Astrocyte (in vitro differentiated cells and primary cell): Measurements from ENCODE around the gene POU4F1. TPM values are rescaled to one million over a fixed set of nuclear protein-coding genes. Genes with fewer than 3 reads are reported as not detected.
"Not testable (repeated sequence)": the region's sequence is repeated elsewhere in the genome, so short reads cannot be mapped to it uniquely, and the experiment has no call there.

Experiments used
- DNase-seq: peaks from one replicate; pipeline ENCODE4 v3.0.0-alpha.2; 2010; ENCODE audit warnings: low read depth
- FAIRE-seq: peaks from 2 replicates; lab custom pipeline; 2011; peaks lifted over from hg19 to GRCh38; lab: Jason Lieb, UNC
- H2AFZ ChIP-seq: 2 replicates; pipeline ENCODE4 v1.6.0; 2012; ENCODE audit warnings: low read depth, low read length, inconsistent platforms
- H3K27ac ChIP-seq: 2 replicates; pipeline ENCODE4 v1.5.1; 2011; ENCODE audit warnings: low read depth, low read length, inconsistent platforms
- H3K27me3 ChIP-seq: 2 replicates; pipeline ENCODE4 v1.6.0; 2011; ENCODE audit warnings: low read length, inconsistent platforms; ENCODE audit not compliant: insufficient read depth
- H3K36me3 ChIP-seq: 2 replicates; pipeline ENCODE4 v1.5.1; 2011; ENCODE audit warnings: low read length, inconsistent platforms; ENCODE audit not compliant: insufficient read depth
- H3K4me1 ChIP-seq: 2 replicates; pipeline ENCODE4 v1.5.1; 2011; ENCODE audit warnings: low read length, inconsistent platforms; ENCODE audit not compliant: insufficient read depth
- H3K4me2 ChIP-seq: 2 replicates; pipeline ENCODE4 v1.6.0; 2012; ENCODE audit warnings: low read length, inconsistent platforms
- H3K4me3 ChIP-seq: 2 replicates; pipeline ENCODE4 v1.5.1; 2011; ENCODE audit warnings: low read depth, mild to moderate bottlenecking, low read length, inconsistent platforms; ENCODE audit not compliant: insufficient read depth
- H3K79me2 ChIP-seq: 2 replicates; pipeline ENCODE4 v1.6.0; 2012; ENCODE audit warnings: mild to moderate bottlenecking, low read length, inconsistent platforms; ENCODE audit not compliant: insufficient read depth
- H3K9ac ChIP-seq: 2 replicates; pipeline ENCODE4 v1.6.0; 2012; ENCODE audit warnings: mild to moderate bottlenecking, low read length, inconsistent platforms
- H3K9me3 ChIP-seq: 2 replicates; pipeline ENCODE4 v1.5.1; 2012; ENCODE audit warnings: low read depth, mild to moderate bottlenecking, low read length, inconsistent platforms; ENCODE audit not compliant: insufficient read depth
- H4K20me1 ChIP-seq: 2 replicates; pipeline ENCODE4 v1.6.0; 2012; ENCODE audit warnings: low read length, inconsistent platforms; ENCODE audit not compliant: insufficient read depth
- H3K27ac Mint-ChIP-seq: one replicate; pipeline ENCODE4 v1.8.0; 2021; ENCODE audit warnings: mild to moderate bottlenecking, mixed read lengths; ENCODE audit not compliant: unreplicated experiment
- H3K27me3 Mint-ChIP-seq: one replicate; pipeline ENCODE4 v1.8.0; 2021; ENCODE audit warnings: low read depth, mixed read lengths; ENCODE audit not compliant: unreplicated experiment
- H3K36me3 Mint-ChIP-seq: one replicate; pipeline ENCODE4 v1.8.0; 2021; ENCODE audit warnings: low read depth, mixed read lengths; ENCODE audit not compliant: unreplicated experiment
- H3K4me1 Mint-ChIP-seq: one replicate; pipeline ENCODE4 v1.8.0; 2021; ENCODE audit warnings: low read depth, mixed read lengths; ENCODE audit not compliant: unreplicated experiment
- H3K4me3 Mint-ChIP-seq: one replicate; pipeline ENCODE4 v1.8.0; 2021; ENCODE audit warnings: mild to moderate bottlenecking, moderate library complexity, mixed read lengths; ENCODE audit not compliant: unreplicated experiment
- H3K9me3 Mint-ChIP-seq: one replicate; pipeline ENCODE4 v1.8.0; 2021; ENCODE audit warnings: mild to moderate bottlenecking, mixed read lengths; ENCODE audit not compliant: unreplicated experiment
- CTCF ChIP-seq: IDR thresholded peaks from 2 replicates; pipeline ENCODE4 v1.5.1; 2011; ENCODE audit warnings: low read depth, mild to moderate bottlenecking, inconsistent platforms, low read length, moderate library complexity; ENCODE audit not compliant: insufficient read depth
- EZH2 ChIP-seq: IDR thresholded peaks from 2 replicates; pipeline ENCODE4 v1.6.1; 2012; ENCODE audit warnings: mild to moderate bottlenecking, low read length, inconsistent platforms; ENCODE audit not compliant: insufficient read depth
- total RNA-seq: library from RNA; stranded (reverse); gene quantifications from 2 replicates; pipeline ENCODE4 v1.2.1, GENCODE V29; 2021

POU4F1 gene
- total RNA-seq, 1 donor from 2014 or later, result not detected

- FAIRE-seq, result no peak
- Histone ChIP-seq H3K27me3 (no peaks in the 10 kb centered on the region), H2AFZ (no peak overlapping the region), H4K20me1 (peaks cover 72% of the 10 kb centered on the region), H3K9me3 (no peaks in the 10 kb centered on the region), H3K9ac (no peak overlapping the region), H3K4me2 (no peak overlapping the region), H3K27ac (no peak overlapping the region), H3K4me3 (no peak overlapping the region), H3K36me3 (no peaks in the 10 kb centered on the region), H3K79me2 (peaks cover 96% of the 10 kb centered on the region), H3K4me1 (no peaks in the 10 kb centered on the region)
- Mint-ChIP-seq H3K27ac (no peak overlapping the region), H3K27me3 (no peaks in the 10 kb centered on the region), H3K4me1 (peaks cover 7% of the 10 kb centered on the region), H3K4me3 (no peak overlapping the region), H3K36me3 (no peaks in the 10 kb centered on the region), H3K9me3 (no peaks in the 10 kb centered on the region)
- DNase-seq, result no peak
- TF ChIP-seq EZH2 (no peak), CTCF (no peak)
These were observed 46.8 kb upstream of the POU4F1 start for GRCh38 chr13:78649997-78650716.

GRCh38 chr13:78647109-78647678 lies 43.8 kb upstream of the POU4F1 start:
- not testable (repeated sequence) for H3K4me1 ChIP-seq, FAIRE-seq, DNase-seq, H2AFZ ChIP-seq, H3K9me3 Mint-ChIP-seq, H3K4me3 ChIP-seq, H3K36me3 ChIP-seq, H3K4me1 Mint-ChIP-seq, H3K27me3 Mint-ChIP-seq, H3K27me3 ChIP-seq, H3K4me3 Mint-ChIP-seq, H3K27ac ChIP-seq, H3K9ac ChIP-seq, H3K4me2 ChIP-seq, H3K36me3 Mint-ChIP-seq, H3K9me3 ChIP-seq
- H3K27ac Mint-ChIP-seq, result peak overlapping the region; percentile 28
- peaks cover 69% of the 10 kb centered on the region for H4K20me1 ChIP-seq
- peaks cover 86% of the 10 kb centered on the region for H3K79me2 ChIP-seq

GRCh38 chr13:78638216-78638615 lies 34.9 kb upstream of the POU4F1 start:
- no peak overlapping the region for H3K9ac ChIP-seq
- no peak overlapping the region for H3K4me3 ChIP-seq
- H3K36me3 Mint-ChIP-seq, result peaks cover 2% of the 10 kb centered on the region
- H3K4me1 ChIP-seq, result no peaks in the 10 kb centered on the region
- no peaks in the 10 kb centered on the region for H3K9me3 Mint-ChIP-seq
- H4K20me1 ChIP-seq, result peaks cover 3% of the 10 kb centered on the region
- H2AFZ ChIP-seq, result no peak overlapping the region
- no peaks in the 10 kb centered on the region for H3K9me3 ChIP-seq
- H3K4me2 ChIP-seq, result no peak overlapping the region
- no peaks in the 10 kb centered on the region for H3K27me3 Mint-ChIP-seq
- H3K4me1 Mint-ChIP-seq, result no peaks in the 10 kb centered on the region
- H3K79me2 ChIP-seq, result peaks cover 5% of the 10 kb centered on the region
- H3K4me3 Mint-ChIP-seq, result no peak overlapping the region
- H3K36me3 ChIP-seq, result peaks cover 6% of the 10 kb centered on the region
- DNase-seq (no peak), FAIRE-seq (no peak)
- no peak for TF ChIP-seq CTCF
- TF ChIP-seq EZH2, result no peak
- H3K27me3 ChIP-seq, result no peaks in the 10 kb centered on the region
- H3K27ac ChIP-seq, result no peak overlapping the region
- H3K27ac Mint-ChIP-seq, result no peak overlapping the region
